Sigmoid colon (tissue), 7 donors: ENCODE measurements around the gene TPP2. TPM values are rescaled to one million over a fixed set of nuclear protein-coding genes. Genes with fewer than 3 reads are reported as not detected.

ENCODE experiments used
- DNase-seq: peaks from one replicate; pipeline ENCODE4 v3.0.0-alpha.2; 2019
- H3K27ac ChIP-seq, 4 donors: fragments of 200-600 bp; sonication (generic); one replicate each; pipeline ENCODE4 v1.5.1; 2016 to 2019; ENCODE audit warnings: mild to moderate bottlenecking in 1 of 4
- H3K27me3 ChIP-seq, 3 donors: fragments of 200-600 bp; sonication (generic); one replicate each; pipeline ENCODE4 v1.5.1; 2019; ENCODE audit warnings: mild to moderate bottlenecking in 1 of 3
- H3K36me3 ChIP-seq, 4 donors: fragments of 200-600 bp; sonication (generic); one replicate each; pipeline ENCODE4 v1.5.1; 2016 to 2019
- H3K4me1 ChIP-seq, 4 donors: fragments of 200-600 bp; sonication (generic); one replicate each; pipeline ENCODE4 v1.5.1; 2017 to 2019
- H3K4me3 ChIP-seq, 4 donors: fragments of 200-600 bp; sonication (generic); one replicate each; pipeline ENCODE4 v1.5.1; 2017 to 2019; ENCODE audit warnings: mild to moderate bottlenecking in 2 of 4, moderate library complexity in 1 of 4
- H3K9me3 ChIP-seq, 4 donors: fragments of 200-600 bp in 3 of 4; sonication (generic) in 3 of 4; one replicate each; pipeline versions ENCODE4 v1.5.1 to v1.6.1; 2013 to 2019
- EP300 ChIP-seq, 4 donors: sonication (generic); formaldehyde crosslinking; IDR thresholded peaks; one replicate each; pipeline ENCODE4 v1.6.1; 2017; ENCODE audit warnings: antibody characterized with exemption in 4 of 4
- POLR2A ChIP-seq, 2 donors: fragments of 450-650 bp; IDR thresholded peaks; one replicate each; pipeline ENCODE4 v1.6.1; 2016; ENCODE audit warnings: antibody characterized with exemption in 2 of 2, mild to moderate bottlenecking in 2 of 2, moderate library complexity in 2 of 2
- POLR2AphosphoS5 ChIP-seq, 4 donors: sonication (generic); formaldehyde crosslinking; IDR thresholded peaks; one replicate each; pipeline ENCODE4 v1.6.1; 2017; ENCODE audit warnings: antibody characterized with exemption in 4 of 4
- WGBS, 2 donors: extraction: QIAGEN DNeasy Blood & Tissue Kit; methylation state at CpG; one replicate each; pipeline ENCODE4 v1.1.7; 2013; 5-methylcytosine and 5-hydroxymethylcytosine counted together
- intact Hi-C: fragments of 100-400 bp; cut with DNase I; formaldehyde crosslinking; loops from one replicate; pipeline ENCODE4 v1.15.1; 2023
- polyA plus RNA-seq, 3 donors: library from polyadenylated mRNA; stranded (reverse); fragments of 200-250 nt; gene quantifications; one replicate each; pipeline ENCODE4 v1.2.3, GENCODE V29; 2013
- total RNA-seq, 4 donors: library from RNA; depleted of rRNA; stranded (reverse); fragments of >200 nt; gene quantifications; one replicate each; pipeline ENCODE4 v1.1.0, GENCODE V29; 2016
- TF ChIP-seq, protein P1 (sequence below), 4 experiments: fragments of 450-650 bp in 3 of 4; fragments of 200-600 bp in 1 of 4; IDR thresholded peaks; one replicate each; pipeline ENCODE4 v1.5.1; 2016 to 2019; ENCODE audit warnings: antibody characterized with exemption in 4 of 4, mild to moderate bottlenecking in 3 of 4, moderate library complexity in 2 of 4
- donor health status: healthy with polysubstance abuse.
- donor health status: Bipolar disorder and iron deficiency.
- donor health status: healthy.

Gene TPP2
- total and polyA plus RNA-seq, 7 donors = 11.4 to 54.2 (median 33.0) TPM

DNA sequence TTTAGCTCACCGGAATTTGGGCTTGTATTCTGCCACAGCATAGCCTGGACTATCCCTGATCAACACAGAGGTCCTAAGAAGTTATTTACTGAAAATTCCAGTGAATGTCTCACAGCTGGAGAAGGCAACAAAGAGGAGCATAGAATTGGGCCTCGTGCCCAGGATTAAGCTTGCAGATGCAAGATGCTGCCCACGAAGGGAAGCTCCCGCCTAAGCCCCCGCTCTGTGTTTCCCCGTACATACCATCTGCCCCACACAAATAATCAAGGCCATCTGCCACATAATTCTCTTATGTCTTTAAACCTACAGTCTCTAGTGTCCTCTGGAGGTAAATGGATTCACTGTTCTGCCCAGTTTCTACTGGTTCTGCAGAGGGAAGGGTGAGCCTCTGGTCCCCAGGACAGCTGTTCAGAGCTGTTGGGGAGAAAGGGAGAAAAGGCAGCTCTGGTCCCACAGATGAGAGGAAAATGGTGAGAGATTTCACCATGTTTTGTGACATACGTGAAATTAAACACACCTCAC, 7.4 kb upstream of the TPP2 start:
- Histone ChIP-seq H3K36me3 (no peaks in the 10 kb centered on the region), H3K4me3 (no peak overlapping the region), H3K27ac (no peak overlapping the region), H3K4me1 (peaks cover 0 to 14% (median 12%) of the 10 kb centered on the region in 4 donors), H3K9me3 (no peaks in the 10 kb centered on the region), H3K27me3 (no peaks in the 10 kb centered on the region)
- TF ChIP-seq POLR2A (IDR thresholded peaks at IDR 0.05) (no peak), EP300 (IDR thresholded peaks at IDR 0.05) (no peak), POLR2AphosphoS5 (IDR thresholded peaks at IDR 0.05) (no peak)
- TF ChIP-seq, protein P1, sequence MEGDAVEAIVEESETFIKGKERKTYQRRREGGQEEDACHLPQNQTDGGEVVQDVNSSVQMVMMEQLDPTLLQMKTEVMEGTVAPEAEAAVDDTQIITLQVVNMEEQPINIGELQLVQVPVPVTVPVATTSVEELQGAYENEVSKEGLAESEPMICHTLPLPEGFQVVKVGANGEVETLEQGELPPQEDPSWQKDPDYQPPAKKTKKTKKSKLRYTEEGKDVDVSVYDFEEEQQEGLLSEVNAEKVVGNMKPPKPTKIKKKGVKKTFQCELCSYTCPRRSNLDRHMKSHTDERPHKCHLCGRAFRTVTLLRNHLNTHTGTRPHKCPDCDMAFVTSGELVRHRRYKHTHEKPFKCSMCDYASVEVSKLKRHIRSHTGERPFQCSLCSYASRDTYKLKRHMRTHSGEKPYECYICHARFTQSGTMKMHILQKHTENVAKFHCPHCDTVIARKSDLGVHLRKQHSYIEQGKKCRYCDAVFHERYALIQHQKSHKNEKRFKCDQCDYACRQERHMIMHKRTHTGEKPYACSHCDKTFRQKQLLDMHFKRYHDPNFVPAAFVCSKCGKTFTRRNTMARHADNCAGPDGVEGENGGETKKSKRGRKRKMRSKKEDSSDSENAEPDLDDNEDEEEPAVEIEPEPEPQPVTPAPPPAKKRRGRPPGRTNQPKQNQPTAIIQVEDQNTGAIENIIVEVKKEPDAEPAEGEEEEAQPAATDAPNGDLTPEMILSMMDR (IDR thresholded peaks at IDR 0.05) = no peak
- intact Hi-C loops = no loop called here
- no peak for DNase-seq
- WGBS, 2 donors = 78 to 88% methylated on average over 7 of the region's 7 CpGs

DNA sequence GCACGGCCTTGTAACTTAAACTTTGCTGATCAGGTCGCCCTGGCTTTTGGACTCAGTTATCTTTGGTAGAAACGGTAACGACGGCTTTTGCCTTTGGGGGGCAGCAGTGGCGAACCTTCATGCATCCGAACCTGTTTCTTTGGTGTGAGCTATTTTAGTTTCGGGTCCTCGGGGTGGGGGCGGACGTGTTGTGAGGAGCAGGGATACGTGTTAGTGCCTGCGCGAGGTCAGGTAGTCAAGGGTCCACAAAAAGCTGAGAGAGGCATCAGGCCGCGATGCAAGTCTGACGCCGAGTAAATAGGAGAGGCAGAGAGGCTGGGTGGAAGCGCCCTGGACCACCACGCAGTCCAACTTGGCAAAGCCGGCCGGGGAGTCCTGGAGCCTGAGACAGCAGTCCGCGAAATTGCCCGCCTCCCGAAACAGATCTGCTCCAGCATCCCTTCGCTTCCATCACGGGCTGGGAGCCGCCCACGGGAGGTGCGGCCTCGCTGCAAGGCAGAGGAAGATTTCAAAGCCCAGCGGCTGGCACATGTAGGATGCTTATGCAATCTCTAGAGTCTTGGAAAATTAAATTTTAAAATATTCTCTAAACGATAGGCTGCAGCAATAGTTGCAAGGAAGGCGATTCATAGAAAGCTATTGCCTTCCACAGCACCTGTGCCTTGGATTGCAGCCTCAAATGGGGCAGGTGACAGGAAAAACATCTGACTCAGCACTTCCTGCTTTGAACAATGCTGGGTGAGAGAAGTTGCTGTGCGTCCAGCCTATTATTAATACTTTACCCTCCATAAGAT, 4.6 kb upstream of the TPP2 start:
- TF ChIP-seq POLR2A (IDR thresholded peaks at IDR 0.05) (no peak), POLR2AphosphoS5 (IDR thresholded peaks at IDR 0.05) (peak in 2 of 4 donors; percentile 12 to 18), EP300 (IDR thresholded peaks at IDR 0.05) (no peak)
- TF ChIP-seq, protein P1 (IDR thresholded peaks at IDR 0.05) = peak; percentile 27 to 58 (median 39)
- Histone ChIP-seq H3K27me3 (no peaks in the 10 kb centered on the region), H3K36me3 (no peaks in the 10 kb centered on the region), H3K4me3 (peak overlapping the region; percentile 30 to 60 (median 58)), H3K9me3 (no peaks in the 10 kb centered on the region), H3K27ac (peak overlapping the region; percentile 77 to 87 (median 80)), H3K4me1 (peaks cover 0 to 25% (median 18%) of the 10 kb centered on the region in 4 donors)
- peak; percentile 91 for DNase-seq
- WGBS, 2 donors = 0 to 1% methylated on average over 36 of the region's 36 CpGs
- intact Hi-C loops = loop anchor here (2.0 kb wide), 1 partner anchor 207 kb away; the partner anchor contains the start of genes BIVM and POGLUT2

DNA sequence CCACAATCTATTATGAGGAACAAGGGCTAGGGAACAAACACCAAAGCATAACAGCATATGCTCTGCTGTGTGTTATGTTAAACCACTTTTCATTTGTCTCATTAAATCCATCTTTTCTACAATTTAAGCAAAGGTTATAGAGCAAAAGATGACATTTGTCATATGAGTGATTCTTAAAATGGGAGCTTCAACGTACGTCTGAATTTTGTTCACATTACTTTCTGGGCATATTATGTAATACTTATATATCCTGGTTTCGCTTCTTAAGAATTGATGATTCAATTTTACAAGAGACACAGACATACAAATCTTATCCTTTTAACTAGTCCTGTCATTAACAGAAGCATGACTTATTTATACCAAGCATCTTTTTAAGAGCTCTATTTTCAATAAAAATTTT, 3.3 kb upstream of the TPP2 start:
- 82 to 84% methylated on average over 3 of the region's 3 CpGs for WGBS, 2 donors
- no peak overlapping the region for H3K27ac ChIP-seq
- DNase-seq = no peak

DNA sequence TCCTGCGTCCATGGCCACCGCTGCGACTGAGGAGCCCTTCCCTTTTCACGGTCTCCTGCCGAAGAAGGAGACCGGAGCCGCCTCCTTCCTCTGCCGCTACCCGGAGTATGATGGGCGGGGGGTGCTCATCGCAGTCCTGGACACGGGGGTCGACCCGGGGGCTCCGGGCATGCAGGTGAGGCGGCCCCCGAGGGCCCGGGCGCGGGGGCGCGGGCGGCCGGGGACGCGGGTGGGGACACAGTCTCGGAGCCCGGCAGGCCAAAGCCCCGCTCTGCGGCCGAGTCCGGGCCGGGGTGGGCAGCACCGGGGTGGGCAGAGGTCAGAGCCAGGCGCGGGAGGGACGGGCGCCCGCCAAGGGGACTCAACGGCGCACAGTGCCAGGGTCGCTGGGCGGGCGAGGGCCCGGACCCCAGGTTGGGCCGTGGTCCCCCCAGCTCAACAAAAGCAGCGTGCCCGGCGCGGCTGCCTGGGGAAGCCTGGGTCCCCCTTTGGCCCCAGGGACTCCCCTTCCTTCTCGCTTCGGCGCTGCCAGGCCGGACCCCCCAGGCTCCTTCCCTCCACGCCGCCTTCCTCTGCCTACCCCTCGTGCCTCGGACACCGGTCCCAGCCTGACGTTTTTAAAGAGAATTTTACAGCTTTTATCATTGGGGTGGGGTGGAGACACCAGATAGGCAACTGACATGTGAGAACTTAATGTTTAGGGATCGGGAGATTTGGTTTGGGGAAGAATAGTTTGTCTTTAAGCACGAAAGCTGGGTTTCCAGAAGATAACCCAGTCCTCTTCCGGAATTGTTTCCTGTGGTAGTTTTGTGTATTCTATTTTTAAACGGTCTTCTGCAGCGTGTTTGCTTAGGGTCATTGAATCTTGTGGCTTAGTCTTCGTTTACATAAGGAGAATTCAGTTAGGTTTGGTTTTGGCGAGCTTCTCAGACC, 509 bp downstream of the TPP2 start:
- Histone ChIP-seq H3K27ac (peak overlapping the region; percentile 94 to 99 (median 96)), H3K36me3 (no peaks in the 10 kb centered on the region), H3K4me3 (peak overlapping the region; percentile 73 to 99 (median 96)), H3K9me3 (no peaks in the 10 kb centered on the region), H3K27me3 (no peaks in the 10 kb centered on the region), H3K4me1 (peaks cover 0 to 51% (median 32%) of the 10 kb centered on the region in 4 donors)
- intact Hi-C loops = loop anchor here (2.0 kb wide), 1 partner anchor 176 kb away; the partner anchor contains the start of gene TEX30
- TF ChIP-seq, protein P1 (IDR thresholded peaks at IDR 0.05) = no peak
- TF ChIP-seq POLR2A (IDR thresholded peaks at IDR 0.05) = no peak
- WGBS, 2 donors = 1% methylated on average over 67 of the region's 67 CpGs
- peak; percentile 68 for DNase-seq

More for the DNA sequence above, 3.3 kb upstream of the TPP2 start:
- Histone ChIP-seq H3K4me3 (no peak overlapping the region), H3K27me3 (no peaks in the 10 kb centered on the region), H3K4me1 (peaks cover 0 to 33% (median 25%) of the 10 kb centered on the region in 4 donors), H3K9me3 (no peaks in the 10 kb centered on the region), H3K36me3 (no peaks in the 10 kb centered on the region)
- intact Hi-C loops = loop anchor here (2.0 kb wide), 1 partner anchor 205 kb away; the partner anchor contains the start of genes BIVM and POGLUT2
- TF ChIP-seq EP300 (IDR thresholded peaks at IDR 0.05) (no peak), POLR2A (IDR thresholded peaks at IDR 0.05) (no peak), POLR2AphosphoS5 (IDR thresholded peaks at IDR 0.05) (no peak)
- TF ChIP-seq, protein P1 (IDR thresholded peaks at IDR 0.05) = no peak
